IMR-90 (cell line): ENCODE measurements around the gene DENND1B. TPM values are rescaled to one million over a fixed set of nuclear protein-coding genes. Genes with fewer than 3 reads are reported as not detected.

Source experiments
- ATAC-seq: fragments of 200-7000 bp; cut with Tn5 transposase; 2 replicates; pipeline ENCODE4 v1.9.1; 2020; ENCODE audit warnings: low read depth, mild to moderate bottlenecking, moderate library complexity
- BruUV-seq: library from RNA; stranded (reverse); fragments of 400-500 nt; replicated peaks from 2 replicates; lab custom pipeline; 2021; lab: Mats Ljungman, UMichigan
- CTCF ChIA-PET: fragments of 300-600 bp; formaldehyde crosslinking; extraction: SDS; loops from one replicate; lab custom pipeline; 2021; ENCODE audit warnings: antibody characterized with exemption; lab: Yijun Ruan, JAX
- POLR2A ChIA-PET: fragments of 300-600 bp; sonication (Branson Sonifier 250); formaldehyde crosslinking; loops from one replicate; lab custom pipeline; 2022; ENCODE audit warnings: antibody characterized with exemption; ENCODE audit not compliant: unreplicated experiment; lab: Charles Lee
- DNase-seq: peaks from one replicate; pipeline ENCODE4 v3.0.0; 2013
- H2AFZ ChIP-seq: replicated peaks from 2 replicates; pipeline ENCODE3; 2013; ENCODE audit warnings: low read length, mild to moderate bottlenecking; ENCODE audit not compliant: poor library complexity
- H2AK5ac ChIP-seq: 2 replicates; pipeline ENCODE4 v1.6.1; 2013; ENCODE audit warnings: low read depth, low read length, inconsistent platforms
- H2AK9ac ChIP-seq: replicated peaks from 2 replicates; pipeline ENCODE3; 2013; ENCODE audit warnings: mild to moderate bottlenecking, low read depth, low read length, moderate library complexity; ENCODE audit not compliant: poor library complexity
- H2BK120ac ChIP-seq: 2 replicates; pipeline ENCODE4 v1.6.1; 2013; ENCODE audit warnings: low read depth, low read length, inconsistent platforms
- H2BK15ac ChIP-seq: 3 replicates; pipeline ENCODE4 v1.6.1; 2013; ENCODE audit warnings: low read depth, low read length, inconsistent platforms
- H2BK20ac ChIP-seq: 2 replicates; pipeline ENCODE4 v1.6.1; 2013; ENCODE audit warnings: low read depth, mild to moderate bottlenecking, inconsistent platforms, low read length, moderate library complexity
- H2BK5ac ChIP-seq: 2 replicates; pipeline ENCODE4 v1.6.1; 2013; ENCODE audit warnings: mild to moderate bottlenecking, low read depth, low read length, inconsistent platforms; ENCODE audit not compliant: poor library complexity, severe bottlenecking
- H3K14ac ChIP-seq: replicated peaks from 2 replicates; pipeline ENCODE4 v1.6.1; 2013; ENCODE audit warnings: low read depth, low read length, inconsistent platforms
- H3K18ac ChIP-seq: 2 replicates; pipeline ENCODE4 v1.6.1; 2013; ENCODE audit warnings: low read depth, low read length, control low read depth
- H3K23ac ChIP-seq: 2 replicates; pipeline ENCODE4 v1.6.1; 2013; ENCODE audit warnings: low read depth, low read length, inconsistent platforms
- H3K27ac ChIP-seq: 2 replicates; pipeline ENCODE4 v1.5.1; 2013; ENCODE audit warnings: mild to moderate bottlenecking, control low read depth, low read length; ENCODE audit not compliant: insufficient read depth
- H3K27me3 ChIP-seq: 2 replicates; pipeline ENCODE4 v1.6.1; 2013; ENCODE audit warnings: low read length; ENCODE audit not compliant: control insufficient read depth, insufficient read depth
- H3K36me3 ChIP-seq: 2 replicates; pipeline ENCODE4 v1.6.1; 2013; ENCODE audit warnings: low read length, mixed read lengths; ENCODE audit not compliant: control insufficient read depth, insufficient read depth
- H3K4ac ChIP-seq: 2 replicates; pipeline ENCODE4 v1.6.1; 2013; ENCODE audit warnings: low read depth, low read length, inconsistent platforms
- H3K4me1 ChIP-seq: 2 replicates; pipeline ENCODE4 v1.6.1; 2013; ENCODE audit warnings: low read length, mixed read lengths; ENCODE audit not compliant: control insufficient read depth, insufficient read depth
- H3K4me2 ChIP-seq: 2 replicates; pipeline ENCODE4 v1.6.1; 2013; ENCODE audit warnings: low read depth, mild to moderate bottlenecking, control low read depth, low read length, moderate library complexity
- H3K4me3 ChIP-seq: 2 replicates; pipeline ENCODE4 v1.5.1; 2013; ENCODE audit warnings: low read depth, mild to moderate bottlenecking, control low read depth, low read length, moderate library complexity; ENCODE audit not compliant: insufficient read depth
- H3K56ac ChIP-seq: 2 replicates; pipeline ENCODE4 v1.6.1; 2013; ENCODE audit warnings: low read length, inconsistent platforms; ENCODE audit not compliant: insufficient read depth; ENCODE audit errors: extremely low read depth
- H3K79me1 ChIP-seq, 2 experiments: 2 replicates each; pipeline ENCODE4 v1.6.1; 2013; ENCODE audit warnings: low read length in 2 of 2, inconsistent platforms in 1 of 2, low read depth in 1 of 2
- H3K9ac ChIP-seq: 2 replicates; pipeline ENCODE4 v1.6.1; 2013; ENCODE audit warnings: low read depth, low read length, control low read depth
- H3K9me1 ChIP-seq: 2 replicates; pipeline ENCODE4 v1.6.1; 2013; ENCODE audit warnings: low read length, inconsistent platforms; ENCODE audit not compliant: insufficient read depth
- H3K9me3 ChIP-seq: 2 replicates; pipeline ENCODE4 v1.6.1; 2013; ENCODE audit warnings: low read length; ENCODE audit not compliant: control insufficient read depth, insufficient read depth
- H4K20me1 ChIP-seq: 2 replicates; pipeline ENCODE4 v1.6.1; 2013; ENCODE audit warnings: low read length, inconsistent platforms; ENCODE audit not compliant: insufficient read depth
- H4K5ac ChIP-seq: 2 replicates; pipeline ENCODE4 v1.6.1; 2013; ENCODE audit warnings: mild to moderate bottlenecking, low read depth, low read length, control low read depth
- H4K8ac ChIP-seq, 2 experiments: 2 replicates each; pipeline ENCODE4 v1.6.1; 2013; ENCODE audit warnings: low read depth in 2 of 2, low read length in 2 of 2, control low read depth in 1 of 2, inconsistent platforms in 1 of 2
- H4K91ac ChIP-seq: 2 replicates; pipeline ENCODE4 v1.6.1; 2013; ENCODE audit warnings: low read depth, low read length, inconsistent platforms; ENCODE audit not compliant: insufficient read depth
- BHLHE40 ChIP-seq: fragments of 150-350 bp; IDR thresholded peaks from 2 replicates; pipeline ENCODE4 v1.6.1; 2016; ENCODE audit warnings: mild to moderate bottlenecking, low read depth, low read length
- CEBPB ChIP-seq: IDR thresholded peaks from 2 replicates; pipeline ENCODE4 v1.6.1; 2012; ENCODE audit warnings: low read depth, low read length, improper control_type of control experiment
- CHD1 ChIP-seq: IDR thresholded peaks from 2 replicates; pipeline ENCODE4 v1.6.1; 2012; ENCODE audit warnings: low read depth, low read length, improper control_type of control experiment
- FOS ChIP-seq: fragments of 150-350 bp; IDR thresholded peaks from 2 replicates; pipeline ENCODE4 v1.6.1; 2016; ENCODE audit warnings: low read depth, low read length
- RAD21 ChIP-seq: IDR thresholded peaks from 2 replicates; pipeline ENCODE4 v1.6.1; 2012; ENCODE audit warnings: low read length, improper control_type of control experiment
- USF2 ChIP-seq: fragments of 150-350 bp; IDR thresholded peaks from 2 replicates; pipeline ENCODE4 v1.6.1; 2017; ENCODE audit warnings: mild to moderate bottlenecking, antibody characterized with exemption, low read length, low read depth
- WGBS, 2 experiments: methylation state at CpG; one replicate each; pipeline versions ENCODE4 v1.1.5 to v1.1.7; 2013; ENCODE audit warnings: missing lambda C conversion rate in 2 of 2; ENCODE audit not compliant: insufficient read length in 1 of 2; ENCODE audit errors: extremely low coverage in 2 of 2; 5-methylcytosine and 5-hydroxymethylcytosine counted together
- dilution Hi-C: fragments of 300-500 bp; cut with HindIII; formaldehyde crosslinking; loops from one replicate; pipeline ENCODE4 v1.14.3; 2018; ENCODE audit warnings: low sequenced_read_pairs; ENCODE audit not compliant: unreplicated experiment
- in situ Hi-C: fragments of 300-500 bp; cut with MboI; formaldehyde crosslinking; loops from 3 replicates; pipeline ENCODE4 v1.14.3; 2019; ENCODE audit warnings: low sequenced_read_pairs, inconsistent platforms, mixed read lengths
- intact Hi-C: fragments of 100-400 bp; cut with micrococcal nuclease; formaldehyde crosslinking; loops from 2 replicates; pipeline ENCODE4 v1.10.0; 2022
- polyA plus RNA-seq, 3 experiments: library from polyadenylated mRNA; depleted of rRNA; stranded (reverse); fragments of >200 nt; gene quantifications; 2 replicates each; pipeline ENCODE4 v1.2.3, GENCODE V29; 2012; ENCODE audit warnings: low replicate concordance in 1 of 3
- total RNA-seq: library from RNA; depleted of rRNA; stranded (reverse); fragments of >200 nt; gene quantifications from 2 replicates; pipeline ENCODE4 v1.2.3, GENCODE V29; 2012
- TF ChIP-seq, protein P1 (sequence below): fragments of 150-350 bp; IDR thresholded peaks from 2 replicates; pipeline ENCODE4 v1.6.1; 2016; ENCODE audit warnings: low read depth, mild to moderate bottlenecking, low read length, moderate library complexity, borderline replicate concordance

The DENND1B gene
- total and polyA plus RNA-seq, 2 of the 4 experiments (the other 2 are of a cell fraction) = 4.0 to 24.2 TPM

DNA sequence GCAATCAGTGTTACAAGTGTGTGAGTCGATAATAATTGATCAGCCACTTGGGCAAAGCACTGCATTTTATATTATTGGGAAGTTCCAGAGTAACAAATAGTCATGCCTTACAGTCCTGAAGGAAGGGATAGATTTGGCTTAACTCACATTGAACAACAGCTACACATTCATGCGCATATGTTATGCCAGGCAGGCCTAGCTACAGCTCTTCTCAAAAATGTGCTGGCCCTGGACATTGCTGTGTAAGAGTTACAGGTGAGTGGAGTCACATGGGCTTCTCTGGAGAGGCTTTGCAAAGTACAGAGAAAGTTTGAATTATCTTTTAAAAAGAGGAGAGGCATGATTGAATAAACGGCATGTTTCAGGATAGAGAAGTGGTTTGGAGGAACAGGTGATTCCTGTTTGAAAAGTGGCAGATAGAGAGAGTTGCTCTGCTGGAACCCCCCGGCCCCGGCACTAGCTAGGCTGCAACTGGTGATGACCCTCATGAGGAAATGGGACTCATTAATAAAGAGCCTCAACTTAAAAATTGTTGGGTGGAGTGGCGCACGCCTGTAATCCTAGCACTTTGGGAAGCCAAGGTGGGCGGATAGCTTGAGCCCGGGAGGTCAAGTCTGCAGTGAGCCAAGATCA is 306.6 kb downstream of the DENND1B start:
- Histone ChIP-seq H4K8ac (no peak overlapping the region), H3K9me1 (no peaks in the 10 kb centered on the region), H3K4ac (no peak overlapping the region), H2BK120ac (no peak overlapping the region), H3K36me3 (no peaks in the 10 kb centered on the region), H4K91ac (no peak overlapping the region), H3K18ac (no peak overlapping the region), H3K27me3 (no peaks in the 10 kb centered on the region; the same call in 1 of the 2 replicates), H3K27ac (no peak overlapping the region), H3K4me1 (no peaks in the 10 kb centered on the region), H3K56ac (no peak overlapping the region), H3K79me1 (no peaks in the 10 kb centered on the region), H3K14ac (no peak overlapping the region), H3K23ac (no peak overlapping the region), H3K4me3 (no peak overlapping the region), H4K20me1 (no peaks in the 10 kb centered on the region), H3K9me3 (no peaks in the 10 kb centered on the region), H3K4me2 (no peak overlapping the region), H2AK9ac (no peak overlapping the region), H2BK15ac (no peak overlapping the region), H2AFZ (no peak overlapping the region), H2AK5ac (no peak overlapping the region), H2BK20ac (no peak overlapping the region), H2BK5ac (no peak overlapping the region), H3K9ac (no peak overlapping the region), H4K5ac (no peak overlapping the region)
- dilution Hi-C loops (no loop called here), in situ Hi-C loops (no loop called here), intact Hi-C loops (no loop called here)
- POLR2A ChIA-PET = no interaction called here
- DNase-seq (no peak), ATAC-seq (no peak)
- TF ChIP-seq, protein P1, sequence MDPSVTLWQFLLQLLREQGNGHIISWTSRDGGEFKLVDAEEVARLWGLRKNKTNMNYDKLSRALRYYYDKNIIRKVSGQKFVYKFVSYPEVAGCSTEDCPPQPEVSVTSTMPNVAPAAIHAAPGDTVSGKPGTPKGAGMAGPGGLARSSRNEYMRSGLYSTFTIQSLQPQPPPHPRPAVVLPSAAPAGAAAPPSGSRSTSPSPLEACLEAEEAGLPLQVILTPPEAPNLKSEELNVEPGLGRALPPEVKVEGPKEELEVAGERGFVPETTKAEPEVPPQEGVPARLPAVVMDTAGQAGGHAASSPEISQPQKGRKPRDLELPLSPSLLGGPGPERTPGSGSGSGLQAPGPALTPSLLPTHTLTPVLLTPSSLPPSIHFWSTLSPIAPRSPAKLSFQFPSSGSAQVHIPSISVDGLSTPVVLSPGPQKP = no peak
- TF ChIP-seq USF2 = no peak
- no peak for TF ChIP-seq CEBPB
- no peak for TF ChIP-seq CHD1
- TF ChIP-seq RAD21 = no peak
- no peak for TF ChIP-seq FOS
- no peak for TF ChIP-seq BHLHE40
- CTCF ChIA-PET = no interaction called here
- 92% methylated on average over 2 of the region's 9 CpGs; no CpG with 5 or more reads in 1 of the 2 experiments for WGBS, 2 experiments
- BruUV-seq = no TSS peak
